Measurements from ENCODE around the gene HORMAD2. TPM values are rescaled to one million over a fixed set of nuclear protein-coding genes. Genes with fewer than 3 reads are reported as not detected.

HORMAD2 gene
- total RNA-seq, 1 experiment from 2014 or later = not detected

- no peak for DNase-seq
- intact Hi-C loops (cut with micrococcal nuclease) = no loop called here
- no peak overlapping the region for H3K4me3 ChIP-seq (ENCODE audit: low read length)
- H3K79me2 ChIP-seq (ENCODE audit: low read length) = no peaks in the 10 kb centered on the region
- no peak overlapping the region for H2AFZ ChIP-seq (ENCODE audit: low read length)
- no peak for ATAC-seq
- no peaks in the 10 kb centered on the region for H3F3A ChIP-seq (ENCODE audit: low read length, unreplicated experiment)
- no peaks in the 10 kb centered on the region for H3K36me3 ChIP-seq (ENCODE audit: low read depth, low read length)
- no peaks in the 10 kb centered on the region for H3K9me3 ChIP-seq (ENCODE audit: low read length)
- ChIA-PET CTCF (interaction anchor here (0.5 kb wide), 1 partner anchor 35 kb away, joined by 4 read pairs; no protein-coding TSS in a partner anchor), POLR2A (ENCODE audit: unreplicated experiment) (no interaction called here)
- no peak overlapping the region for H3K9ac ChIP-seq (ENCODE audit: low read length)
- no peak for TF ChIP-seq EZH2 (IDR thresholded peaks at IDR 0.05; ENCODE audit: low read length, unreplicated experiment)
- H3K4me2 ChIP-seq (ENCODE audit: low read length) = no peak overlapping the region
- no TSS peak for BruUV-seq (replicated peaks)
- no peak overlapping the region for H3K27ac ChIP-seq (ENCODE audit: low read length)
- no peaks in the 10 kb centered on the region for H3K4me1 ChIP-seq (ENCODE audit: insufficient read depth, low read length)
- H3K9me2 ChIP-seq (replicated peaks; ENCODE audit: low read length) = no peaks in the 10 kb centered on the region
- no peaks in the 10 kb centered on the region for H4K20me1 ChIP-seq (ENCODE audit: low read length)
- H3K27me3 ChIP-seq (ENCODE audit: low read length) = no peaks in the 10 kb centered on the region
These were observed 87.5 kb downstream of the HORMAD2 start for GRCh38 chr22:30167734-30168133.

DNA sequence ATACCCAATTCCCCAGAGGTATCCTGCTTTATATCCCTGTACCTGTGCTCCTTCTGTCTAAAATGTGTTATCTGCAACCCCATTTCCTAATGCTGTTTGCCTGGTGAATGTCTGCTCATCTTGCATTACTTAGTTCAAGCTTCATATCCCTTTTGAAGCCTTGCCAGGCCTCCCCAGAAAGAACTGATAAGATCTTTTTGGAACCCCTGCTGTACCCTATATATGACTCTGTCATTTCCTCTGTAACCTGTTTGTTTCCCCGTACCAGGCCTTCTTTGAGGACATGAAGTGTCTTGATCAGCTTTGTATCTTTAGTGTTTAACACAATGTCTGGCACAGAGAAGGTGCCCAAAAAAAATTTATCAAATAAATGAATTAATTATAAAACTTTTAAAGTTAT lies 88.7 kb downstream of the HORMAD2 start:
- CTCF ChIA-PET = no interaction called here
- no peak for ATAC-seq
- DNase-seq = no peak
- TF ChIP-seq EZH2 (IDR thresholded peaks at IDR 0.05; ENCODE audit: low read length, unreplicated experiment) = no peak
- TF ChIP-seq CTCF (conservative IDR thresholded peaks at IDR 0.05; ENCODE audit: low read depth, low read length) = no peak
- no peak for TF ChIP-seq EZH2phosphoT487 (IDR thresholded peaks at IDR 0.05; ENCODE audit: borderline replicate concordance, low read length)
- no TSS peak for BruUV-seq (replicated peaks)
- Histone ChIP-seq H3K27me3 (ENCODE audit: low read length) (no peaks in the 10 kb centered on the region), H4K20me1 (ENCODE audit: low read length) (no peaks in the 10 kb centered on the region), H3K9me3 (ENCODE audit: low read length) (no peaks in the 10 kb centered on the region), H2AFZ (ENCODE audit: low read length) (no peak overlapping the region), H3K79me2 (ENCODE audit: low read length) (no peaks in the 10 kb centered on the region), H3K4me3 (ENCODE audit: low read length) (no peak overlapping the region), H3K9ac (ENCODE audit: low read length) (no peak overlapping the region), H3K4me2 (ENCODE audit: low read length) (no peak overlapping the region), H3F3A (ENCODE audit: low read length, unreplicated experiment) (no peaks in the 10 kb centered on the region), H3K4me1 (ENCODE audit: insufficient read depth, low read length) (no peaks in the 10 kb centered on the region), H3K27ac (ENCODE audit: low read length) (no peak overlapping the region), H3K36me3 (ENCODE audit: low read depth, low read length) (no peaks in the 10 kb centered on the region), H3K9me2 (replicated peaks; ENCODE audit: low read length) (no peaks in the 10 kb centered on the region)
- POLR2A ChIA-PET (ENCODE audit: unreplicated experiment) = interaction anchor here (0.6 kb wide), 2 partner anchors 38 to 50 kb away, joined by 4 to 5 read pairs; no protein-coding TSS in a partner anchor
- intact Hi-C loops (cut with micrococcal nuclease) = no loop called here

- Histone ChIP-seq H3K36me3 (ENCODE audit: low read depth, low read length) (no peaks in the 10 kb centered on the region), H2AFZ (ENCODE audit: low read length) (no peak overlapping the region), H3K9me3 (ENCODE audit: low read length) (no peaks in the 10 kb centered on the region), H3K9me2 (replicated peaks; ENCODE audit: low read length) (no peaks in the 10 kb centered on the region), H3K79me2 (ENCODE audit: low read length) (no peaks in the 10 kb centered on the region), H3F3A (ENCODE audit: low read length, unreplicated experiment) (no peaks in the 10 kb centered on the region), H4K20me1 (ENCODE audit: low read length) (no peaks in the 10 kb centered on the region), H3K4me3 (ENCODE audit: low read length) (no peak overlapping the region), H3K27ac (ENCODE audit: low read length) (no peak overlapping the region), H3K4me1 (ENCODE audit: insufficient read depth, low read length) (no peaks in the 10 kb centered on the region), H3K4me2 (ENCODE audit: low read length) (no peak overlapping the region), H3K27me3 (ENCODE audit: low read length) (no peaks in the 10 kb centered on the region), H3K9ac (ENCODE audit: low read length) (no peak overlapping the region)
- intact Hi-C loops (cut with micrococcal nuclease) = no loop called here
- CTCF ChIA-PET = no interaction called here
- POLR2A ChIA-PET (ENCODE audit: unreplicated experiment) = no interaction called here
- TF ChIP-seq CTCF (conservative IDR thresholded peaks at IDR 0.05; ENCODE audit: low read depth, low read length) = no peak
- TF ChIP-seq EZH2 (IDR thresholded peaks at IDR 0.05; ENCODE audit: low read length, unreplicated experiment) = no peak
- BruUV-seq (replicated peaks) = no TSS peak
- DNase-seq (no peak), ATAC-seq (no peak)
These were observed 89.9 kb downstream of the HORMAD2 start for GRCh38 chr22:30170129-30170528.

Data from PC-3 (cell line).